HPDE6-E6E7 (cell line): Measurements from ENCODE around the gene TRIM59.

Experiments
- DNase-seq: peaks from one replicate; pipeline ENCODE4 v3.0.0; 2011; ENCODE audit warnings: missing footprints; ENCODE audit errors: extremely low spot score

TRIM59 gene, protein sequence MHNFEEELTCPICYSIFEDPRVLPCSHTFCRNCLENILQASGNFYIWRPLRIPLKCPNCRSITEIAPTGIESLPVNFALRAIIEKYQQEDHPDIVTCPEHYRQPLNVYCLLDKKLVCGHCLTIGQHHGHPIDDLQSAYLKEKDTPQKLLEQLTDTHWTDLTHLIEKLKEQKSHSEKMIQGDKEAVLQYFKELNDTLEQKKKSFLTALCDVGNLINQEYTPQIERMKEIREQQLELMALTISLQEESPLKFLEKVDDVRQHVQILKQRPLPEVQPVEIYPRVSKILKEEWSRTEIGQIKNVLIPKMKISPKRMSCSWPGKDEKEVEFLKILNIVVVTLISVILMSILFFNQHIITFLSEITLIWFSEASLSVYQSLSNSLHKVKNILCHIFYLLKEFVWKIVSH

DNA sequence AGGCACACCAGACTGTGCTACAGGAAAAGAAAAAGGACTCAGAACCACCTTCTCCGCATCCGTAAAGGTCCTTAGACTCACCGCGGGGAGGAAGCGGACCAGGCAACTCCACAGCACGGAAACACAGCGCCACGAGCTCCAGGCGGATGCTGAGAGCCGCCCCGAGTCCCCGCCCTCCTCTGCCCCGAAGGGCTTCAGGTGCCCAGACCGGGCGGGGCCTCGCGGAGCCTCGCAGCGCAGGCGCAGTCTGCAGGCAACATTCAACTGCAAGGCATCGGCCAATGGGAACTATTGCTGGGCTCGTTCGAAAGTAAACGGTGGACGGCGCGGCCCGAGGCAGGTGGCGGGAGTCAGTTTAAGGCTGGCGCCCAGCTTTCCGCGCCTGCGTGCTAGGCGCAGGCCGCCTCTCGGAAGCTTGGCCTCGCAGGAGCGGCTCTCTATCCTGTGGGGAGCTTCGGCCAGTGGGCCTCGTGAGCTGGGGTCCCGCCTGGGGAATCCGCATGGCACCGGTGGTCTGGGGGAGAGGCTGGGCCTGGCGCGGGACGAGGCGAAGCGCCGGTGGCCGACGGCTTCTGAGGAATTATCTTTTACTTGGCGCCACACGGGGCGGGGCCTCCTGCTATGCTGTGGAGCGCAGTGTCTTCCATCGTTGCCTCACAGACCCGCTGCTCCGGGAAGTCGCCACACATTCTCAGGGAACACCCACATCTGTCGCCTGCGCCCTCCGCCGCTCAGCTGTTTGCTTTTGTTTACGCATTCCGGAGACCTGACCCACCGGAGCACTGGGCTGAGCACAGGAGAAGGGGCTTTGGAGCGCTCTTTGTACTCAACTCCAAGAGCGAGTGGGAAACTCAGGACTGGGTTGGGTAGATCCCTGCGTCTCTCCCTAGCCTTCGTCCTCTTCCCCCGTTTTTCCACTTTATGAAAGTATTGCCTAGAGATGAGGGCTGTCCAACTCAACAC lies at the start of gene TRIM59:
Gene TRIM59 (minus strand): TSS at position 151 of the 963 bp plus-strand sequence. CDS start 10,603 bp downstream, outside the sequence.
- DNase-seq, result peak; percentile 99

DNA sequence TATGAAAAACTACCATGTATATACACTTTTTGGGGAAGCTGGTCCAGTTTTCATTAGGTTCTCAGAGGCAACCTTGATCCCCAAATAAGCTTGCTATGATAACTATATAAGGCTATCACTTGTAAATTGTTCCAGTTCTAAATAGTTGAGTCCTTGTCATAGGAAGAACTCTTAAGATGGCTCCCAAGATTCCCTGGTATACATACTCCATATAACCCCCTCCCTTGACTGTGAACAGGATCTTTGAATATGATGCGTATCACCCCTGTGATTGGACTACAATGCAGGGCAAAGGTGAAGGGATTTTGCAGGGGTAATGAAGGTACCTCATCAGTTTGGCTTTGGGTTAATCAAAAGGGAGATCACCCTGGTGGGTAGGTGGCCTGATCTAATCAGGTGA lies 48.6 kb upstream of the TRIM59 start:
- no peak for DNase-seq

DNA sequence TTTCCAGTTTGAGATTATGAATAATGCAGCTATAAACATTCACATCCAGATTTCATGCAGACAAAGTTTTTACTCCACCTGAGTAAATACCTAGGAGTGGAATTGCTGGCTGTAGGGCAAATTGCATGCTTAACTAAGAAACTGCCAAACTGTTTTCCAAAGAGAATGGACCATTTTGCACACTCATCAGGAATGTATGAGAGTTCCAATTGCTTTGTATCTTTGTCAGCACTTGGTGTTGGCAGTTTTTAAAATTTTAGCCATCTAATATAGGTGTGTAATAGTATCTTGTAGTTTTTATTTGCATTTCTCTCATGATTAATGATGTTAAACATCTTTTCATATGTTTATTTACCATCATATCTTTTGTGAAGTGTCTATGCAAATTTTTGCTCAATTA lies 40.6 kb upstream of the TRIM59 start:
- no peak for DNase-seq

DNA sequence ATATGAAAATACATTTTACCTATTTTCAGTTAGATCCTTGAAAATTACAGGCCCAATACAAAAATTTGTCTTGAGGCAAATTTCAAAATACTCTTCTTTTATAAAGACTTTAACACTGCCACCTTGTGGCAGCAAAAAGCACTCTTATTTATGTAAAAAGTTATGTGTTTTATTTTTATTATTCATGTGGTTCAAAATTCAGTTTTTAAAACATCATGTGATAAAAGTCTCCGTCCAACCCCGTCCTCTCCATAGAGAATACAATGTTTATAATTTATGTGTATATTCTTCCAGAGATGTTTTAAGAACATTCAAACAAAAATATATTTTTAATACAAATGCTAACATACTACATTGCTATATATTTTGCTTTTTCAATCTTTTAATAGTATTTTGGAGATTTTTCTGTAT lies 36.9 kb upstream of the TRIM59 start:
- no peak for DNase-seq

DNA sequence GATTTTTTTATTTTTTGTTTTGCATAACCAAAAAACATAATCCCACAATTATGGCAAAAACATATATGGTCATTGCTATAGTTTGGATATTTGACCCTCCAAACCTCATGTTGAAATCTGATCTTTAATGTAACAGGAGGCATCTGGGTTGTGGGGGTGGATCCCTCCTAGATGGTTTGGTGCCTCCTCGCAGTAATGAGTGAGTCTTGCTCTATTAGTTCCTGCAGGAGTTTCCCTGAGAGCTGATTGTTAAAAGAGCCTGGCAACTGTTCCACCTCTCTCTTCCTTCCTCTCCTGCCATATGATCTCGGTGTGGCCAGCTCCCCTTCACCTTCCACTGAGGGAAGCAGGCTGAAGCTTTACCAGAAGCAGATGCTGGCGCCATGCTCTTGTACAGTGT lies 33.2 kb upstream of the TRIM59 start:
- DNase-seq, result no peak

DNA sequence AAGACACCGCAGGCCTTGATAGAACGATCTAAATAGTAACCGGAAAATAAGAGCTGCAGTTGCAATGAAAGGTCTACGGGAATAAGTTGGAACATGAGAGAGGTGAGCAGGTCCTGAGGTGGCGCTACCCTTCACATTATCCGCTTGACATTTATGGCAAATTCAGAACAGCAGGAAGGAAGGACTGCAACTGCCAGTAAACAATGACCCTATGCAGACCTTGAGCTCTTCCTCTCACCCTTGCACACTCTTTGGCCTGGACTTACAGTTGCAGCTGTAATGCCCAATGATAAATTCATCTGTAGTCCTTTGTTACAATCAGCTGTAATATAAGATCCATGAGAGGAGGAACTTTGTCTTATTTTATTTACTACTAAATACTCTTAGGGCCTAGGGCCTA lies 32.3 kb upstream of the TRIM59 start:
- DNase-seq, result no peak

DNA sequence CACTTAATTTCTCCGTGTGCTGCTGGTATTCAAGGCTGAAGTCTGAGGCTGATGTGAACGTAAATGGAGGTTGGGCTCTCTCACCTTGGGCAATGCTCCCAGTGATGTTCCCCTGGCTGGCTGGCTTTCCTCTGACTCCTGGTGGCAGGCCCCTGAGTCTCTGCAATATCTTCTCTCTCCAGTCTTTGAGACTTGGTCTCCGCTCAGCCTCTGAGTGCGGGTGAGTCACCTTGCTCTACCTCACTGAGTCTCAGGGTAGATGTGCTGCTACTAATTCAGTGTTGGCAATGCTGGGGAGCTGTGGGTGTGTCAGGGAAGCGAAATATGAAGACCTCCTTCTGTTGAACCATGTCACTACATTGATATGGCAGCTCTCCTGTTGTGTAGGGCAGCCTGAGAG lies 31.3 kb upstream of the TRIM59 start:
- no peak for DNase-seq

DNA sequence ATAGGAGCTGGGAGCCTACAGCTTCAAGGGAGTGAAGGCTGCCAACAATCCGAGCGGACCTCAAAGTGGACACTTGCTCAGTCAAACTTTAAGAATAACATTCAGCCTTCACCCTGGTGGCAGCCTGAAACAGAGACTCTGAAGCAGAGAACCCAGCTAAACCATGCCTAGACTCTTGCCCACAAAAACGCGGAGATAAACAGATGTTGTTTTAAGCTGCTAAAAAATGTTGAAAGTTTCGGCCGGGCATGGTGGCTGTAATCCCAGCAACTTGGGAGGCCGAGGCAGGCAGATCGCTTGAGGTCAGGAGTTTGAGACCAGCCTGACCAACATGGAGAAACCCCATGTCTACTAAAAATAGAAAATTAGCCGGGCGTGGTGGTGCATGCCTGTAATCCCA lies 29.8 kb upstream of the TRIM59 start:
- DNase-seq, result no peak

DNA sequence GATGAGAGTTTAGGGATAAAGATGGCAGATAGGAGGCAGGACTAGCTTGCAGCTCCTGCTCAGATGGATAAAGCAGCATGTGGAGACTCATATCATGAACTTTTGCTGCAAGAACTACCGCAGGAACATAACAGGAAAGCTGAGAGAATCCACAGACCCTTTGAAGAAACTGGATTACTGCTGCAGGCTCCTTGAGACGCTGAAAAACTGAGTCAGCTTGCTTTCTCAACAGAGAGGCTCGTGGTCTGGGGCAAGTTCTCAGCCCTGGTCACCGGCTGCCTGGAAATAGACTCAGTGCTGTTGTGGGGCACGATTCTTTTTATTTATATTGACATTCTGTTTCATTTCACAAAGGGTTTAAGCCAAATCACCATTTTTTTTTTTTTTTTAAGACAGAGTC lies 28.8 kb upstream of the TRIM59 start:
- no peak for DNase-seq

DNA sequence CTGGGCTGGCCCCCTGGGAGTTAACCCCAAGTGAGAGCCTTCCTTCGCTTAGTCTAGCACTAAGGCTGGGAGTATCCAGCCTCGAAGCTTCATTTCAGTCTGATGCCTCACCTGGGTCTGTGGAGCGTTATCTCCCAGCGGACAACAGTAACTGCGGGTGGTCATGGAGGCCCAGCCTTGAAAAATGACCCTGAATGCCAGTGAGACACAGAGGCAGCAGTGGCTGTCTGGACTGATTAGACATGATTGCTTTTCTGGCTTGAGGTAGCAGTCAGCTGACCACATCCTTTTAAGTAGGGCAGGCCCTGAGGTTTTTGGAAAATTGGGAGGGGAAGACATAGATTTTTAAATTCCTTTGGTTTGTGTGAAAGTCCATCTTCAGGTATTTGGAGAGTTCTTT lies 28.2 kb upstream of the TRIM59 start:
- no peak for DNase-seq

DNA sequence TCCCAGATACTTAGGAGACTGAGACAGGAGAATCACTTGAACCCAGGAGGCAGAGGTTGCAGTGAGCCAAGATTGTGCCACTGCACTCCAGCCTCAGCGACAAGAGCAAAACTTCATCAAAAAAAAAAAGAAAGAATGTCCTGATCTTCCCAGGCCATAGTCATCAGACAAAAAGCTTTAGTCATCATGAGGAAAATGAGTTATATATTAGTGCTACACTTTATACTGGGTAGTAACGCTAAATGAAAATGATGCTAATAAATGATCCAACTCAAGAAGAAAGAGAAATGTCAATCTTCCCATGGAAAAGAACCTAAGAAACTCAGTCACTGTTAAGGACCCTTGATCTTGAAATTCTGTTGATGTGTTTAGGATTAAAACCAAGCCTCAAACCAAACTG lies 26.3 kb upstream of the TRIM59 start:
- no peak for DNase-seq

DNA sequence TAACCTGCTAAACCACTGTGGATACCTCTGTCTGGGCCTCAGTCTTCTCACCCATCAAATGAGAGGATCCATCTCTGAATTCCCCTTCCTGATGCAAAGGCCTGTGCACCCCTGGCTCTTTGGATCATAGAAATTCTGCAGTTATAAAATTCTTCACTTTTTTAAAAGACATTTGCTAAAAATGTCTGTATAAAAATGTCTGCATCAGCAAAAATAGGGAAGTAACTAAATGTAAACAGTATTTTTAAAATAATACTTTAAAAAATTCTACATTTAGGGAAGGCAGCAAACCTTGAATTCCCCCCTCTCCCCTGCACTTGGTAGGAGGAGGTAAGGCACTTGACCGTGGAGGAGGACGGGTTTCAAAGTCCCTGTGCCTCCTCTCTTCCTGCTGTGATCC lies 25.6 kb upstream of the TRIM59 start:
- no peak for DNase-seq

DNA sequence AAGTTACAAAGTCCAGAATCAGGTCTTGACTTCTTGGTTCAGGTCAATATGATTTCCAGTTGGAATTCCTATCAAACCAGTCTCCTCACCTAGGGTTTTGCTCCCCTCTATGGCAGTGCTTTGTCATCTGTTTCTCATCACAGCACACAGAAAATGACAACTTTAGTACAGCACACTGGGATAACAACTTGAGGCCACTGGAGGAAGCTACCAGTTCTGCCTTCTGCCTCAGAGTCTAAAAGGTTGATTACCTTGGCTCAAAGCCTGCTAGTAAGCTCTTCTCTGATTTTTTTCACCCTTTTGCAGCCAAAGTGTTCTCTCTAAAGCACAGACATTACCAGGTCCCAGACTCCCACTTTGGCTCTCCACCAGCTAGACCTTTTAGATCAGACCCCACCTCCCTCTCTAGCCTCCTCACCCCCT lies 24.8 kb upstream of the TRIM59 start:
- no peak for DNase-seq

DNA sequence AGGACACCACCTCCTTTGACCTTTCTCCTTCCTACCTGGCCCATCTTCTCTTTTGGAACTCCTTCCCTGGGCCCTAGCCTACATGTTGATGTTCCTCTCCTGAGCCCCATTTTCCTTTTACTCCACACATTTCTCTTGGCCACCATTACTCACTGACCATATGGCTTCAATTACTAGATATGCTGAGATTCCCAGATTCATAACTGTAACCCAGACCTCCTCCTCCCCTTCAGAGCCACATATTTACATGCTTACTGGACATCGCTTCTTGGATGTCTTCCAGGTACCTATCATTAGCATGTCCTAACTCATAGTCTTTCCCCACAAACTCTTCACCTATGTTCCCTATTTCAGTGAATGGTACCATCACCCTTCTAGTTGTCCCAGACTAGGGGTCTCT lies 24.4 kb upstream of the TRIM59 start:
- DNase-seq, result peak; percentile 49

DNA sequence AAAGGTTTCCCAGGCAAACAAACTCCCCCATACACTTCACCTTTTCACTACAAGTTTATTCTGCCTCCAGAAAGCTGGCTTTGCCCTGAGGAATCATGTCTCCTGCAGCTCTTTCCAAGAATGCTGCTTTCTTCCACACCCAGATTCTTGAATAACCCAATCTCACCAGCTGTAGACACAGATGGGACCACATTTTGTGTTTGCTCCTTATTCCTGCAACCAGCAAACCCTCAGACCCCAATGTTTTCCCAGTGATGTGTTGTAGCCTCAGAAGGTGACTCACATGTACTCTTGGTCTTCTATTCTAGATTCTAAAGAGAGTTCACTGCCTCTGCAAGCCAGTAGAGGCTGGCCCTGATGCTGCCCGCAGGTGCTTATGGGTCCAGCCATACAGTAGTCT lies 23.6 kb upstream of the TRIM59 start:
- DNase-seq, result no peak

DNA sequence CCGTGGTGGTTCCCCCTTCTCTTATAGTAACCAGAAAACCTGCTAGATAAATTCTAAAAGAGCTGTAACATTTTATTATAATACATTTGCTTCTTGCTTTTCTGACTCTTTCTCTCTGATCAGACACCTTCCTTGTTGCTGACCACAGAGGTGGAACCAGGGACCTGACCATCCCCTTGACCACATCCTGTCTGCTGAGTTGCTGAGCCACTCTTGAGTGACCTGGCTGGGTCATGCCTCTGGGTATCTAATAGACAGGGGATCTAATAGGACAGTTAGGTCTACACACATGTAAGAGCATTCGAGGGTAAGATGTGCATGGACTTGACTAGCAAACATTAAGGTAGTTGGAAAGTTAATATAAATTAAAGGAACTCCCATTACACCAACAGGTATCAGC lies 22.8 kb upstream of the TRIM59 start:
- no peak for DNase-seq

DNA sequence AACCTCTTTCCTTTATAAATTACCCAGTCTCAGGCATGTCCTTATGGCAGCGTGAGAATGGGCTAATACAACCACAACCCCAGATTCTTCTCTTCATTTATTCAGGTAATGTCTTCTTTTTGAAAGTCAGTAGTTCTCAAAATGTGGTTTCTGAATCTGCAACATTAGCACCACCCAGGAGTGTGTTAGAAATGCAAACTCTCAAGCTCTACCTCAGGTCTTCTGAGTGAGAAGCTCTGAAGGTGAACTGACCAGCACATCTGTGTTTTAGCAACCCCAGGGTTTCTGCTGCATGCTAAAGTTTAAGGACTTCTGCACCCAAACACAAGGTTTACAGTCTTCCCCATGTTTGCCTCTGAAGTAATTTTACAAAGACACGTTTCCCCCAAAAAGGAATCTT lies 22.3 kb upstream of the TRIM59 start:
- DNase-seq, result no peak

DNA sequence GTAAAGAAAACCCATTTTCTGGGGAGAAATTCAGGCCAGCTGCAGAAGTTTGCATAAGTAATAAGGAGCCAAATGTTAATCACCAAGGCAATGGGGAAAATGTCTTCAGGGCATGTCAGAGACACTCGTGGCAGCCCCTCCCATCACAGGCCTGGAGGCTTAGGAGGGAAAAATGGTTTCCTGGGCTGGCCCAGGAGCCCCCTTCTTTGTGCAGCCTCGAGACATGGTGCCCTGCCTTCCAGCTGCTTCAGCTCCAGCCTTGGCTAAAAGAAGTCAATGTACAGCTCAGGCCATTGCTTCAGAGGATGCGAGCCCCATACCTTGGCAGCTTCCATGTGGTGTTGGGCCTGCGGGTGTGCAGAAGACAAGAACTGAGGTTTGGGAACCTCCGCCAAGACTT lies 20.6 kb upstream of the TRIM59 start:
- DNase-seq, result no peak

DNA sequence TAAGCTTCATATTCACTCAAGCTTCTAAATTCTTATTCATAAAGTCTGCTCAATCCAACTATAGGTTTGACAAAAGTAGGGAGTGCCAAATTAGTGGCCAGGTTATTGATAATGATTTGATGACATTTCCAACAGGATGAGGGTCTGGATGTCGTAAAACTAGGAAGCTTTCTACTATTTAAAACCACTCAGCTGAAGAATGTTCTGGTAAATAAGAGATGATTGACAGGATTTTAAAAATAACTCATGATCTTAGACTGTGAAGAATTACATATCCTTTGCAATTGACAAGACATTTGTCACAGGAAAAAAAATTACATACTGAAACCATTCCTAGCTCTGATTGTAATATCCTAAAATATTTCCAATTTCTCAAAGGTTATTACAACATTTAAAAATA lies 15.4 kb upstream of the TRIM59 start:
- no peak for DNase-seq

DNA sequence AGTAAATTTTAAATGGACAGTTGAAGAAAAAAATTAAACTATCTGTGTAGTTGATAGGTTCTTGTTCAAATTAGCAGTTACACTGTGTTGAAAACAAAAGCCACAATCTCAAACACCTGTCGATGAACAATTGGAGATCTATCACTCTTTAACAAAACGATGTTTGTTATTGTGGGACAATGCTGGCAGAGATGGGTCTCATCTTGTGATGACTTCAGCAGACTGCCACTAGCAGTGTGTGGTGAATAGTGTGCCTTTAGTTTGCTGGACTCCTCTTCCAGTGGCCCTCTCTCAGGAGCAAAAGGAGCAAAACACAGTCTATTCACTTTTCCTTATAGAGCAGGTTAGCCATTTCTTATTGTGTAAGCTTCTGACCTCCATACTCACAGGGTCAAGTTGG lies 14.7 kb upstream of the TRIM59 start:
- DNase-seq, result no peak

DNA sequence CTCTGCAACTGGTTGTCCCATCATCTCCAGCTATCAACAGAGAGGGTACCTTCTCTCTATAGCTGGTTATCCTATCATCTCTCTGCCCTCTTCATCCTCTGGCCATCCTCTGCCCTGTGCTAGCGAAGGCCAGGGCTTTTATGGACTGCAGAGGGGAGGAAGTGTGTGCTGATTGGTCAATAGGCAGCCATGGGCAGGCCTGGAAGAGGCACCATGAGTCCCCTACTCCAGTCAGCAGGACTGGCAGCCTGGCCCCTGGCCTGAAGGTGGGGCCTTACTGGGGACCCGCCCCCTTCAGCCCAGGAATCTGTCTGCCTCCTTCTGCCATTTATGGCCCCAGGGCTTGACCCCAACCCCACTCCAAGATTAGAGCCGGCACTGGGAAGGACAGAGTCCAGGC lies 10.4 kb upstream of the TRIM59 start:
- no peak for DNase-seq

DNA sequence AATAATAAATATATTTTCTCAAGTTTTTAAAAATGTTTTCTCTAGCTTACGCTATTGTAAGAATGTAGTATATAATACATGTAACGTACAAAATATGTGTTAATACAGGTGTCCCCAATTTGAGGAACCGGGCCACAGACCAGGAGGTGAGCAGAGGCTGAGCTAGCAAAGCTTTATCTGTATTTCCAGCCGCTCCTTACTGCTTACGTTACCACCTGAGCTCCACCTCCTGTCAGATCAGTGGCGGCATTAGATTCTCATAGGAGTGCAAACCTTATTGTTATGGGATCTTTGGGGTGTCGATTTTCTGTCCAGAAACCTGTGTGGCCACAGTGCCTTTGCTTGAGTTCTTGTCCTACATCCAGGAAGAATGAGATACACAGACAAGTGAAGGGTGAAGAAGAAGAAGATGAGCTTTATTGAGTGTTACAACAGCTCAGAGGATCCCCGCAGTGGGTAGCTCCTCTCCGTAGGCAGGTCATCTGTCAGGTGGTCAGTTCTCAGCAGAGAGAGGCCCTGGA lies 9.9 kb upstream of the TRIM59 start:
- DNase-seq, result no peak

DNA sequence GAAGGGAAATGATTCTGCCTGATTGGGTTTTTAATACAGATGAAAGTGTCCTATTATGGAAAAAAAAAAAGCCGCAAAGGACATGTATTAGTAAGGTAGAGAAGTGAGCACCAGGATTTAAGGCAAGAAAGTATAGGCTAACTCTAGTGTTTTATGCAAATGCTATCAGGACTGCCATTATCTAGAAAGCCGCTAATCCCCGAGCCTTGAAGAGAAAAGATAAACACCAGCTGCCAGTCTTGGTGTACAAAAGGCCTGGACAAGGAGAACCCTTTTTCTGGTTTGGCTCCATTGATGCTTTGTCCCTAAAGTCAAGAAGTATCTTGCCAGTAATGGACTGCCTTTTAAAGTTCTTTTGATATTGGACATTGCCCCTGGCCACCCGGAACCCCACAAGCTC lies 8.6 kb upstream of the TRIM59 start:
- DNase-seq, result no peak
